WI38 (cell line): ENCODE measurements around the gene PRDM10.

Experiments
- H3K4me3 ChIP-seq: 2 replicates; pipeline ENCODE4 v1.5.1; 2011; ENCODE audit warnings: low read depth, mild to moderate bottlenecking, control low read depth, low read length
- CTCF ChIP-seq: IDR thresholded peaks from 2 replicates; pipeline ENCODE4 v1.5.1; 2012; ENCODE audit warnings: low read depth, mild to moderate bottlenecking, control low read depth, low read length

The PRDM10 gene

GRCh38 chr11:129896062-129896461 lies 106.6 kb downstream of the PRDM10 start:
- peak overlapping the region; percentile 93 for H3K4me3 ChIP-seq
- TF ChIP-seq CTCF: no peak

DNA sequence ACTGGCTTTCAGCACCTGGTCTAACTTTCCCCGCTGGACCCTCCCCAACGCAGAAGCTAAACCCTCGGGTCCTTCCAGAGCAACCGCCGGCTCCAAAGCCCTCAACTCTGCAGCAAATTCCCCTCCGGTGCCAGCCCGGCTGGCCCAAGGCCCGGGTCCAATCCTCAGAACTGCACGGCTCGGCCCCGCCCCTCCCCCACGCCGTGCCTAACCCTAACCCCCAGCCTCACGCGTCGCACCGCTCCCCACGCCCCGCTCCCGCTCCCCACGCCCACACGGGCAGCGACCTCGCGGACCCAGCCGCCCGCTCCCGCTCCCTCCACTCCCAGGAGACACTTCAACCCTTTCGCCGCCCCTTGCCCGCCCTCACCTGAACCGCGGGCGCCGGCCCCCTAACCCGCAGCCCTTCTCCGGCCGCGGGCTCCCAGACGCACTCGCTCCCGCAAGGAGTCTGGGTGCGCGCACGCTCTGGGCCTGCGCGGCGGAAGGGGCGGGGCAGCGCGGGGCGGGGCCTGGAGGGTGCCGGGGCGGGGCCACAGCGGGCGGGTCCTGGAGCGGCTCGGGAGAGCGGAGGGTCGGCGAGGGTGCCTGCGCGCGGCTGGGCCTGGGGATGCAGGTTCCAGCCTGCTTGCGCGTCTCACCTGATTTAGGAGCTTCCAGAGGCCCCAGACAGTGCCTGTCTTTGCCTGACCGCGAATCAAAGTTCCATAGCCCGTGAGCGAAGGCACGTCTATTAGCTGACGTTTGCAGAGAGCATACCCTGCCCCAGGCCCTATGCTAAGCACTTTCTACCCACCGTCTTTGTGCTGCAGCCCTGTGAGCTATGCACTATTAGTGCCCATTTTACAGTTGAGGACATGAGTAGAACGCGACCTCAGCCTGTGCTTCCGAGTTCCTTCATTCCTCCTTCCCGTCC lies 107.3 kb downstream of the PRDM10 start, which contains the start of gene NFRKB:
Gene NFRKB (minus strand): TSS at position 453 of the 916 bp plus-strand sequence. CDS start 2,729 bp downstream, outside the sequence.
- TF ChIP-seq CTCF: no peak
- H3K4me3 ChIP-seq: peak within 1 kb of the TSS; percentile 93

GRCh38 chr11:129894278-129895125 lies 108.1 kb downstream of the PRDM10 start:
- H3K4me3 ChIP-seq: peak overlapping the region; percentile 93
- no peak for TF ChIP-seq CTCF

DNA sequence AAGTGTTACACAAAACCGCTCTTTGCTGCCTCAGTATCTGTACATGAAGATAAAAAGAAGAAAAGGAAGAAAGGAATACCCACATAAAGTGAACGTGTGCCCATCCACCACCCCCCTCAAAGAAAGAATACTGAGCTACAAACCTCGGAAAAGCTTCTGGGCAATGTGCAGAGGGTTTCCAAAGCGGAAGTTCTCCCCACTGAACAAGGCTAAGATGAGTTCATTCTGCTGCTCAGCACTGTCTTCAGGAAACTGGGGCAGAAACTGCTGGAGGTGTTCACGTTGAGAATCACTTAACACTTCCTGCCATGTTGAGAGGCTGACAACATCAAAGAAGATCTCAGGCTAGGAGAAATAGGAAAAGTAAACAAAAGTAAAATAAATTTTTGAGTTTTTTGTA lies 114.2 kb downstream of the PRDM10 start:
- no peak for TF ChIP-seq CTCF
- H3K4me3 ChIP-seq: no peak overlapping the region

GRCh38 chr11:129885381-129885780 lies 117.3 kb downstream of the PRDM10 start:
- H3K4me3 ChIP-seq: no peak overlapping the region
- no peak for TF ChIP-seq CTCF

DNA sequence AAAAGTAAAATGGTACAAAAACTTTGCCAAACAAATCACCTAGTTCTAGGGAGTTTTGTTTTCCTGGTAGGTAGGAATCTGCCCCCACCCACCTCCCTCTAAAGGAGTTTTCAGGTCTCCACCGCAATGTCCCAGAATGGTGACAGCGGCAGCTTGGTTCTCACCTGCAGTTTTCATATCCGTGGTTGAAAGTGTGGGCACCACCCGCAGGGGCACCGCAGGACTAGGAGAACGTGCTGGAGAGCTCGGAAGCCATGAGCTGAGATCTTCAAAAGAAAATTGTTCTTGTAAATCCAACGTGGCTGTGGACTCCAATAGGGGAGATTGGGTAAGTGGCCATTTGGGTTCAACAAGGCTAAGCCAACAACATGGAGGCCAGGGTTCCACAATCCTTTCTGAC lies 118.1 kb downstream of the PRDM10 start:
- H3K4me3 ChIP-seq: no peak overlapping the region
- no peak for TF ChIP-seq CTCF
